Anterior cingulate cortex (tissue), 58 donors: ENCODE measurements around the gene PPM1L.
"Not testable (repeated sequence)": the region's sequence is repeated elsewhere in the genome, so short reads cannot be mapped to it uniquely, and the experiment has no call there.

Experiments
- DNase-seq, 58 donors: peaks; one replicate each; lab custom pipeline; 2025; lab: John Stamatoyannopoulos, UW

PPM1L gene

DNA sequence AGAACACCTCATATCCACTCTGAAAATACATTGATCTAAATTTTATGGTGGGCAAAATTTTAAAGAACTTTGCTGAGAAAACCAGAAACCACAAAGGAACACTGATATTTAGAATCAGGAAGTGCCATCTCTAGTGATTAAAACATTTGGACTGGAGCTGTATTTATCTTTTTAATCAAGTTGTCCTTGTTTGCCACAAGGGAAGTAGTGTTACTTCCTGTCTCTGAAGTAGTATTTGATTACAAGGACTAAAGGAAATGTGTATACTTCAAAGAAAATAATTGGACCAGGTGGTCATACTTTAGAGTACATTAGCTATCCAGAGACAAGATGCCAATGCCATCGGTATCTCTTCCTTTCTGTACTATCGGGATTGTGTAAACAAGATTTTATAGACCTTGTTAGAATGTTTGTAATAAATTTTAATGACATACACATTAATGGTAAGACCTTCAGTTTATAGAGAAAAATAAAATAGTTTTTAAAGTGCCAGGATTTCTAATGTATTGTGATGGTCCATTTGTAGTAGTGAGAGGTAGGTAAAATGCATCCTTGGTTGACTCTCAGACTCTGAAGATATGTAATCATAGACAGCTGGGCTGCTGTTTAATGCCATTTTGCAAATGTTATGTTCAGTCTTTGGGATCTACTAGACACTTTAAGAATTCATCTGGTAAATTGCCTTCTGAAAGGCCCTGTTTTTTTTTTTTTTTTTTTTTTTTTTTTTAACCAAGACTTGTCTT is 217.2 kb downstream of the PPM1L start:
- DNase-seq = no peak

DNA sequence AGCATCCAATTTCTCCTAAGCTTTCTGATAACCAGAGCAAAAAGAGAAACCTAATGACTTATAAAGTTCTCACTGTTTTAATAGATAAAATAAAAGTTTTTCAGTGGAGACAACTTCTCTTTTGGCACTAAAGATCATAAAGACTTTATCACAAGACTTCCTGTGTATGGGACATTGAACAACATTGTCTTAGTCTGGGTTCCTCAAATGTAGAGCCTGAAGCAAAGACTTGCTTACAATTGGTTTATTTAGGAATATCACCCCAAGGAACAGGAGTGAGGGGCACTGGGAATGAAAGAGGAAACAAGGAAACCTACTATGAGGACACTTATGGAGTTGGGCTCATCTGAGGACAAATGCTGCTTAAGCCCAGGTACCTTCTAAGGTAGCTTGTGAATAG is 221.7 kb downstream of the PPM1L start:
- no peak for DNase-seq

DNA sequence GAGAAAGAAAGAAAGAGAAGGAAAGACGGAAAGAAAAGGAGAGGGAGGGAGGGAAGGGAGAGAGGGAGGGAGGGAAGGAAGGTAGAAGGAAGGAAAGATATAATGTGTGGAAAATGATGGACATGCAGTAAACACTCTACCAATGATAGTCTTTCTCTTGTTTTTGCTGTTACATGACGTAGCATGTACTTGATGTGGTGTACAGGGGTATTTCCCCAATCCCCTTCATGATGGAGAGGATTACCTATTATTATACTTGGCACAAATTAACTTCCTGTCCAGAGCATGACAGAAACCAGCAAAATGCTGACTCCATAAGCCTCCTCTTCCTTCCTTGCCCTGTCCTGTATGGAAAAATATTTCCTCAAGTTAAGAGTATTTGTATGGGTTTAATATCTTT is 224.7 kb downstream of the PPM1L start:
- DNase-seq = no peak

DNA sequence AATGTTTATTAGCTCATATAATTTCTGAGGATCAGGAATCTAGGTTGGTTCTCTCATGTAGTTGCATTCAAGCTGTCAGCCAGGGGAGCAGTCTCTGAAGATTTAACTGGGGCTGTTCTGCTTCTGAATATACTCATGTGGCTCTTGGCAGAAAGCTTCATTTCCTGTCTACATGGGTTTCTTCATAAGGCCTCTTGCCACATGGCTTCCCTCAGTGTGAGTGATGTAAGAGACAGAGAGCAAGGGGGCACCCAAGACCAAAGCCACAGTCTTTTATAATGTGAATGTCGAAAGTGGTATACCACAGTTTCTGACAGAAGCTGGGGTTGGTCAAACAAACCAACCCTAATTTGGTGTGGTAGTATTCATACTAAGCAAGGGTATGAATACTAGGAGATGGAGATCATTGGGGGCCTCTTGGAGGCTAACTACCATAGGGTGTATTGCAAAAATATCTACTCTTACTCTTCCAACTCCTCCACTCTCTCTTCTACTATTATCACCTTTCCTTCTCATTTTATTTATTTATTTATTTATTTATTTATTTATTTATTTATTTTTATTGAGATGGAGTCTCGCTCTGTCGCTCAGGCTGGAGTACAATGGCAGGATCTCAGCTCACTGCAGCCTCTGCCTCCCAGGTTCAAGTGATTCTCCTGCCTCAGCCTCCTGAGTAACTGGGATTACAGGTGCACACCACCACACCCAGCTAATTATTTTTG is 225.3 kb downstream of the PPM1L start:
- peak in 4 of 58 donors; percentile 3 to 12 (median 8) for DNase-seq

DNA sequence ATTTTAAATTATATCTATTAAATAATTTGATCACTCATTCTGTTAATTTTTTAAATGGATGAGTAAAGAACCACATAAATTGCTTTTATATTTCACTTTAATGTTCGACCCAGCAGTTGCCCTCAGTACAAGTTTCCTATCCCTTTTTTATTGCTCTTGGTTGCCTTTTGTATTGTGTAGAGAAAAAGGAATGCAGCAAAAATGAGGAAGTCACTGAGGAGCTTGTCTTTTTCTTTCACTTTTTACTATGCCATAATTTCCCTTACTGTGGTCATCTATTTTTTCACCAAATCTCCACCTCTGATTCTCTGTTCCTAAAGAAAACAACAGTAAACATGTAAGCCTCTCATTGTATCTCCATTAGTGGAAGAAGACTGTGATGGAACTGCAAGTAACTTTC is 226.5 kb downstream of the PPM1L start:
- no peak for DNase-seq

DNA sequence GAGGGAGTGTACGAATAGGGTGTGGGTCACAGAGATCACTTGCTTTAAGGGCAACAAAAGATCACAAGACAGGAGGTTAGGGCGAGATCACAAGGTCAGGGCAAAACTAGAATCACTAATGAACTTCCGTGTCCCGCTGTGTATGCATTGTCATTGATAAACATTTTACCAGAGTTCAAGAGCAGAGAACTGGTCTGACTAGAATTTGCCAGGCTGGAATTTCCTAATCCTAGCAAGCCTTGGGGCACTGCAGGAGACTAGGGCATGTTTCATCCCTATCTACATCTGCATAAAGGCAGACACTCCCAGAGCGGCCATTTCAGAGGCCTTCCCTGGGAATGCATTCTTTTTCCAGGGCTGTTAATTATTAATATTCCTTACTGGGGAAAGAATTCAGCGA is 227.9 kb downstream of the PPM1L start:
- not testable (repeated sequence) for DNase-seq

DNA sequence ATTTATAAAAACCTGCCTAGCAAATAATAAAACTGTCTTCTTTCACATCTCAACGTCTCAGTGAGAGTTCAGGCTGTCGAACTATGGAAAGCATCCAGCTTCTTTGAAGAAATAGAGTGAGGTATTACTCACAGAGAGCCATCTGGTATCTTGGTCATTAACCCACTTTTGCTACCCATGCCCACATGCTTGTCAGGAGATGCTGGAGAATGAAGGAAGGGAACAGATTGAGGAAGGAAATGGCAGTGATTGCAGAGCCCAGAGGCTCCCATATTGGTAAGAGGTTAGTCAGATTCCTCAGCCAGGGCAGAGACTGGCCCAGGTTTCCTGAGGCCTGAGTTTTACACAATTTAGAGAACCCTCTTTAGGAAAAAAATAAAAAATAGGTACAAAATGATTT is 230.0 kb downstream of the PPM1L start:
- peak in 7 of 58 donors; percentile 5 to 53 (median 19) for DNase-seq

DNA sequence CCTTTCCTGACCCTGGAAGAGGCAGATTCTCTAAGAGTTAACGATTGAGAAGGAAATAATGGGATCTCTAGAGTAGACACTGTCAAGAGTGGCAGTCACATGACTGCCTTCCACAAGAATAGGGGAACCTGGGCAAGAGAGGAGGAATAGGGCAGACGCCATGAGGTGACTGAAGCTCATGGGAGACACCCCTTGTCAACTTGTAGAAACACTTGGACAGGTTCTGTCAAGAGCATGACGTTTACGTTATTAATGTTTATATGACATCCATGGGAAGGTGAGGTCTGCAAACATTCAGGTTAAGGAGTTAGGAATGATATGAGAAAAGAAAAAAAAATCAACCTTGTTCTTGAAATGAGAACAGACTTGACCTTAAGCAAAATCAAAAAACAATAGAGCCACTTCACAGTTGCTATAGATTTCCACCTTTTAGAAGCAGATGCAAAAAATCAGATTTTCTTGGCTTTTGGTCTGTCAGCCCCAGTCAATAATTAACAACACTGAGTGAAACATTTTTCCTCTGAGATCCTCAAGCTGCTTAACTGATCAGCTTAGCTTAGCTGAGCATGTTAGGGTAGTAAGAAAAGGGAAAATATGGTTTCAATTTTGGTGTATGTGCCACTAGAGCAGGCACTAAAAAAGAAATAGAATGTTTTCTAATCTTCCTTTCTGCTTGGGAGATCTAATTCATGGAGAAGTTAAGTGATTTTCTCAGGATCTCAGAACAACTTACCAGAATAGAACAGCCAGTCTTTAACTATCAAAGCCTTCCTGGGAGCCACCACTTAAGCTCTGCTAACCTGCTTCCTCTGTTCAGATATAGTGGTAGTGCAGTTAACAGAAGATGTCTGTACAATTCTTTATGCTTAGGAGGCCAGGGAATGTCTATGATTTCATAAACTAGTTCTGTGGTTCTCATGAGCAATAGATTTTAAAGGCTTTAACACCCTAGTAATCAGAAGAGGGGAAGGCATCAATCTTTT is 232.2 kb downstream of the PPM1L start:
- DNase-seq = no peak

DNA sequence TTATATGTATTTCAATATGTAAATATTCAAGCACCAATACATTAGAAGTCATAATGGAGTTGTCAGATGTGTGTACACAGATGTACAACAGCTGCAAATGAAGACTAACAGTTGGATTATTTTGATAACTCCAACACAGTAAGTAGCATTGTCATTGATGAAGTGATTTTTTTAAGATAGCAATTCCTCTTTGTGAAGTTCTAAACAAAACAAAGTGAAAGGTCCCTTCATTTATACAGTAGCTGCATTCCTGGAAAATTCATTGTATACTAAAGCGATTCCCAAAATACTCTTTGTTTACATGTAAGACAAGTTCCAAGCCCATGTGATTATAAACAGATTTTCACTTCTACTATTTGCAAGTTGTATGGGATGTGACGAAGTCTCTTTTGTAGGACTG is 234.4 kb downstream of the PPM1L start:
- DNase-seq = no peak

DNA sequence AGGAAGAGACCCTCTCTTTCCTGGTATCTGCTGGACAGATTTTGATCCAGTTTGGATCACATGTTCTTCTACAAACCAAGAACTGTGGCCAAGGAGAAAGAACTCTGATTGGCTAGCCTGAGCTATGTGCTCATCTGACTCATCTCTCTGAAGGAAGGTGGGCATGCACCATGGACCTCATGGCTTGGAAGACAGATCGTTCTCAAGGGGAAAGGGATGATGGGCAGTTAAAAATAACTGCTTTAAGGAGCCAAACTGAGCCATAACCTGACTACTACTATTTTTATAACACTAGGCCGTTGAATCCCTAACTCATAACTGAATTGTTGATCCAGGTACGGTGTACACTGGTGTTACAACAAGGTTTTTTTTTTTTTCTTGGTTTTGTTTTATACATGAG is 236.7 kb downstream of the PPM1L start:
- DNase-seq = no peak

DNA sequence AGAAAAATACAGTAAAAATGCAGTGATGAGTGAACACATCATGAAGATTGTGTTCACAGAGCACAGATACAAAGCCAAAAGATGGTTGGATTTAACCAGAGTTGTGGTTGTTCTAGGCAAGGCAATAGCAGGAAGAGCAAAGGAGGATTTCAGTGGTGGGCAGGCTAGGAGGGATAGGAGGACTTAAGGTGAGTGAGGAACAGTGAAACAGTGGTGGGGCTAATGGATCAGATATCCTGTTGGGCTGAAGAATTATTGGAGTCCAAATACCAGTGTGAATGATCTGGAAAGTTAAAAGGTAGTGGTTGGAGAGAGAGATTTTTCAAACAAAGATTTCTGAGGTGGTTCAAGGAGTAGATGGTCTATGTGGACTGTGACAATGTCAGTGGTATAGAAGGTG is 240.8 kb downstream of the PPM1L start:
- no peak for DNase-seq

DNA sequence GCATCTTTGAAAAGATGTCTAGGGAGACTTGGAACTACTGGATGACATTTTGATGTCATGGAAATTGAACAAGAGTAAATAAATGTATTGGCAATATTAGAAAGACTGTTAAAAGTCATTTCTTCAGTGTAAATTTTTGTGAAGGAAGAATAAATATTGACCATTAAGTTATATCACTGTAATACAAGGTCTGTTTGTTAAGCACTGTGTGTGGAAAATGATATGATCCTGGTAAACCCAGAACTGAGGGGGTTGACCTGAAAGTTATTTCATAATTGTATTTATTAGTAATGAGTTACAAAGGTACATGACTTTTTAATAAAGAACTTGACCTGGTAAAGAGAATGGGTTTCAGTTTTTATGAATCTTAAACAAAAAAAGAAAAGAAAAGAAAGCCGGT is 242.6 kb downstream of the PPM1L start:
- no peak for DNase-seq

DNA sequence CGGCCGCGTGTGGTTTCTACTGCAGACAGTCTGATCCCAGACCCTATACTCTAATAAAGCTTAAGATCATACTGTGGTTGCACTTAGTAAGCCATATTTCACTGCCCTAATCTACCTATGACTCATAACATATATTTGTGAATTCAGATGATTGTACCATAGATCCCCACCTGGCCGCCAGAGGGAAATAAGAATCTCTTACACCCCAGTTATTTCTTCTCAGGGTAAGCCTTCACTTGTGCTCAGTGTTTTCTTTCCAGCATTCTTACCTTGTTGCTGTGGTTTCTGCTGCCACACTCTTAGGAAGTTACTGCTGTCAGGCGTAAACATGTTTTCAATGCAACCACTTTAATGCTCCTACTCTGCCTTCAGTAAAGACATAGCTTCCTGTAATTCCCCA is 243.2 kb downstream of the PPM1L start:
- no peak for DNase-seq

DNA sequence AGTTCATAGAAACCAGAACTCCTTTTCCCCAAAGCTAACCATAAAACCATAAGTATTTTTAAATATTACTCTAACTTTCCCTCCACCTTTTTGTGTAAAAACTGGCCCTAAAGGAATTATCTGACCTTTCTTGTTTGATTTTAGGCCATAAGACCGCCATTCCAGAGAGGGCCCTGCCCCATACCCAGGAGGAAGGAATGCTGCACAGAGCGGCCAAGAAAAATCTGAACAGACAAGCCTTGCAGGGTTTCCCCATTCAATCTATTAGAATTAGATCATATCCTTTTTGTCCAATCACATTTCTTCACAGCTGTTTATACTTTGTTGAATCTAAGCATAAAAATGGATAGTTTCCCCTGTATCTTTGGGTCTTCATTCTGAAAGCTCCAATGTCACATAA is 252.1 kb downstream of the PPM1L start:
- DNase-seq = no peak

DNA sequence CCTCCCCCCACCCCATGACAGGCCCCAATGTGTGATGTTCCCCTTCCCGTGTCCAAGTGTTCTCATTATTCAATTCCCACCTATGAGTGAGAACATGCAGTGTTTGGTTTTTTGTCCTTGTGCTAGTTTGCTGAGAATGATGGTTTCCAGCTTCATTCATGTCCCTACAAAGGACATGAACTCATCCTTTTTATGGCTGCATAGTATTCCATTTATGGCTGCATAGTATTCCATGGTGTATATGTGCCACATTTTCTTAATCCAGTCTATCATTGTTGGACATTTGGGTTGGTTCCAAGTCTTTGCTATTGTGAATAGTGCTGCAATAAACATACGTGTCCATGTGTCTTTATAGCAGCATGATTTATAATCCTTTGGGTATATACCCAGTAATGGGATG is 254.1 kb downstream of the PPM1L start:
- not testable (repeated sequence) for DNase-seq

DNA sequence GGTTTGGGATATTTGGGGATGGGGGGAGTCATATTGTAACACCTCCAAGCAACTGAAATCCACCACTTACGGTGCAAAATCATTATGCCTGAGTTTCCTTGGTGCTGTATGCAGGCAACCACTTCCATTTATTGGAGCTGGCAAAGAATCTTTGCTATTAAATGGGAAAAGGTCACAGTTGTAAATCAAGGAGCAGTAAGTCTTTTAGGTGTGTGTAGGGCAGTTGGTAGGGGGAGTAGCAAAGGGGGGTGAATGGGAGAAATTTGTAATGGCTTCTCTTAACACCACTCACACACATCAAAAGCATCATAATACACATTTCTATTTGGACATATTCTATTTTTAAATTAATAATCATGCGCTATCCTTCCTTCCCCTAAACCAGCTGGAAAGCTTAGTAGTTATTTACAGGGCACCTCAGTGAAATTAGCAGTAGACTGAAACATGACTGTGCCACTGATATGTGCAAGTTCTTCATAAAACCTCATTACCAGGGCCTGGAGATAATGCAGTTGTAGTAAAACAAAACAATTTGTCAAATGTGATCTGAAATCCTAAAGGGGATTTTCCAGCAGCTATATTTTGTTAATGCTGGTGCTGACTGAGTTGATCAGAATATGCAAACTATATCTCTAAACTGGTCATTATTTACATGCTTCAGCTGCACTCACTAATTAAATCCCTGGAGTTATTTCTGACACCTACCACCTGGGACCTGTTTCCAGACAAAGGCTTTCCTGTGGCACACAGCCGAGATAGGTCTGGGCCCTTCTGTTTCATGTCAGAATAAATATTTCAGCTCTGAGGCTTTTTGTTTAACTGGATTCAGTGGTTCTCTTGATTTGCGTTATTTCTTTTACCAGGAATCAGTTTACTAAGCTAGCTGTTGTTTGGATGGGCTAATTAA is 259.1 kb downstream of the PPM1L start:
- no peak for DNase-seq

DNA sequence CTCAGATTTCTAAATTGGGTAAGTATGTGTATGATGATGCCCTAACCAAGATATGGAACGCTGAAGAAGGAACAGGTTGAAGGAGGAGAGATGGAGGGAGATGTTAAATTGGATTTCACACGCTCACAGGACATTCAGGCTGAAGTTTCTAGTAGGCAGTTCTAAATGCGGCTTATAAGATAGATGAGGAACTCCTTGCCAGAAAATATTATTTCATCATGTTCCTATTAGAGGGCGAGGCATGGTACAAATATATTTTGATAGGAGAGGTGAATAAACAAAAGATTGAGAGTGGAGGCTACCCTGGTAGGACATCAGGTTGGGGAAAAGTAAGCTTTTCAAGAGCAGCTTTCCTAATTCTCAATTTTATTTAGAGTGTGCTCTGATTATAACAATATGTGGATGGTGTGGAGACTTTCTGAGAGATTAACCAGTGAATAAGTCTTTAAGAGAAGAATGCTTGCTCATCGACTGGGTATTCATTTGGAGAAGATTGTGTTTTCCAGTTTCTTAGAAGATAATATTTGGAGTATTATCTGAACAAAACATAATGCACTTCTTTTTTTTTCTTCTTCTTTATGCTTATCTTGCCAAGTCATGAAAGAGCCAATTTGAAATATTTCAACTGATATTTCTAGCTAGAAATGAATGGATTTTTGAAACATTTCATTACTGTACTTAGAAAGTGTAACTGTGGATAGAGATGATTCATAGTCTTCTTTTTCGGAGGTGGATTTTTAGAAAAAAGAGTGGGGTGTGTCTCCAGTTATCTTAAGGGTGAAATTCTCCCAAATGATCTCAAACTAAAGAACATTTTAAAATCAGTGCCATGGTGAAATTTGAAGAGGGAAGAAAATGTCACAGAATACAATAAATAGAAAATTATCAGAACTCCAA is 260.6 kb downstream of the PPM1L start:
- DNase-seq = no peak

DNA sequence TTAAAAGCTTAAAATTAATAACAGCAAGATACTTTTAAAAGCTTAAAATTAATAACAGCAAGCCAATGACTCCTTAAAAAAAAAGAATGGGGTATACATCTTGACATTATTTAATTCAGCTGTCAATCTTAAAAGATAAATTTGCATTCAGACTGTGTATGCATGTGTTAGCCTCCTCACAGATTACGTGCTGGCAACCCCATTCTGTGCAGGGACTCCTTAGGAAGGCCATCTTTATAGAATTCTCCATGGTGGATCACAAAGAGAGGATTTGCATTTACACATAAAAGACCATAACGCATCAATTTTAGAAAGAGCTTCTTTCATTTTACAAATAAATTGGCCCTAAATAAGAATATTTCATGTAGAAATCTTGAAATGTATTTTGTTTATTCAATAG is 261.9 kb downstream of the PPM1L start:
- no peak for DNase-seq

DNA sequence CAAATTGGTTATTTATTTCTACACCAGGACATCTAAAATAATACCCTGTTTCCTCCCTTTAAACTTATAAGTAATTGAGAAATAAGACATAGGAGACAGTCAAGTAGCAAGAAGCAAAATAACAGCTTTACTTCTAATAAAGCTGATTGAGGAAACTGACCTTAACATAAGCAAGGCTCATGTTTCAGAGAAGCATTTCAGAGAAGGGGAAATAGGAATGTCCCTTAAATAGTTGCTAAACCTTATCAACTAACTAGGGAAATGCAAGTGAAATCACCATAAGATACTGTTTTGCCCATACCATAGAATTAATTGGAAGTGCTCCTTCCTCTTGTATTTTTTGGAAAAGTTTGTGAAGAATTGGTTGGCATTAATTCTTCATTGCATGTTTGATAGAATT is 264.2 kb downstream of the PPM1L start:
- no peak for DNase-seq
